ENCODE measurements around the gene C16orf78.

The C16orf78 gene

GRCh38 chr16:49378816-49379215 is 5.2 kb downstream of the C16orf78 start:
- no peak for DNase-seq (ENCODE audit: low spot score)
- no peak overlapping the region for H3K4me3 ChIP-seq (ENCODE audit: severe bottlenecking)

GRCh38 chr16:49382916-49383315 is 9.3 kb downstream of the C16orf78 start:
- Histone ChIP-seq H3K36me3 (ENCODE audit: low read depth) (no peaks in the 10 kb centered on the region), H3K27me3 (ENCODE audit: insufficient read depth, poor library complexity, severe bottlenecking) (no peaks in the 10 kb centered on the region), H3K4me3 (ENCODE audit: severe bottlenecking) (no peak overlapping the region), H3K4me1 (ENCODE audit: insufficient read depth, poor library complexity, severe bottlenecking) (no peaks in the 10 kb centered on the region), H3K27ac (ENCODE audit: poor library complexity, severe bottlenecking) (no peak overlapping the region), H3K9me3 (ENCODE audit: severe bottlenecking) (no peaks in the 10 kb centered on the region)
- DNase-seq (ENCODE audit: low spot score), result no peak
- no peak for ATAC-seq (ENCODE audit: low read depth)
- TF ChIP-seq CTCF (IDR thresholded peaks at IDR 0.05; ENCODE audit: poor library complexity, severe bottlenecking), result no peak

More at GRCh38 chr16:49378816-49379215, 5.2 kb downstream of the C16orf78 start:
- no peaks in the 10 kb centered on the region for H3K4me1 ChIP-seq (ENCODE audit: insufficient read depth, poor library complexity, severe bottlenecking)
- H3K9me3 ChIP-seq (ENCODE audit: severe bottlenecking), result no peaks in the 10 kb centered on the region
- H3K36me3 ChIP-seq (ENCODE audit: low read depth), result no peaks in the 10 kb centered on the region
- H3K27ac ChIP-seq (ENCODE audit: poor library complexity, severe bottlenecking), result no peak overlapping the region
- no peak for ATAC-seq (ENCODE audit: low read depth)
- H3K27me3 ChIP-seq (ENCODE audit: insufficient read depth, poor library complexity, severe bottlenecking), result no peaks in the 10 kb centered on the region
- no peak for TF ChIP-seq CTCF (IDR thresholded peaks at IDR 0.05; ENCODE audit: poor library complexity, severe bottlenecking)

GRCh38 chr16:49395021-49395420 is 21.4 kb downstream of the C16orf78 start:
- H3K36me3 ChIP-seq (ENCODE audit: low read depth), result no peaks in the 10 kb centered on the region
- TF ChIP-seq CTCF (IDR thresholded peaks at IDR 0.05; ENCODE audit: poor library complexity, severe bottlenecking), result no peak
- H3K27ac ChIP-seq (ENCODE audit: poor library complexity, severe bottlenecking), result no peak overlapping the region

GRCh38 chr16:49396206-49396720 is 22.7 kb downstream of the C16orf78 start:
- no peak for DNase-seq (ENCODE audit: low spot score)
- TF ChIP-seq CTCF (IDR thresholded peaks at IDR 0.05; ENCODE audit: poor library complexity, severe bottlenecking), result no peak

More at GRCh38 chr16:49395021-49395420, 21.4 kb downstream of the C16orf78 start:
- H3K4me3 ChIP-seq (ENCODE audit: severe bottlenecking), result no peak overlapping the region
- DNase-seq (ENCODE audit: low spot score), result no peak
- H3K9me3 ChIP-seq (ENCODE audit: severe bottlenecking), result no peaks in the 10 kb centered on the region
- no peak for ATAC-seq (ENCODE audit: low read depth)
- H3K27me3 ChIP-seq (ENCODE audit: insufficient read depth, poor library complexity, severe bottlenecking), result peaks cover 9% of the 10 kb centered on the region
- H3K4me1 ChIP-seq (ENCODE audit: insufficient read depth, poor library complexity, severe bottlenecking), result no peaks in the 10 kb centered on the region

GRCh38 chr16:49398761-49399160 is 25.2 kb downstream of the C16orf78 start:
- H3K4me1 ChIP-seq (ENCODE audit: insufficient read depth, poor library complexity, severe bottlenecking), result no peaks in the 10 kb centered on the region
- no peak overlapping the region for H3K27ac ChIP-seq (ENCODE audit: poor library complexity, severe bottlenecking)
- DNase-seq (ENCODE audit: low spot score), result no peak
- no peak for ATAC-seq (ENCODE audit: low read depth)
- H3K4me3 ChIP-seq (ENCODE audit: severe bottlenecking), result no peak overlapping the region
- no peak for TF ChIP-seq CTCF (IDR thresholded peaks at IDR 0.05; ENCODE audit: poor library complexity, severe bottlenecking)
- H3K27me3 ChIP-seq (ENCODE audit: insufficient read depth, poor library complexity, severe bottlenecking), result peaks cover 5% of the 10 kb centered on the region
- H3K9me3 ChIP-seq (ENCODE audit: severe bottlenecking), result no peaks in the 10 kb centered on the region
- H3K36me3 ChIP-seq (ENCODE audit: low read depth), result no peaks in the 10 kb centered on the region

More at GRCh38 chr16:49396206-49396720, 22.7 kb downstream of the C16orf78 start:
- Histone ChIP-seq H3K4me3 (ENCODE audit: severe bottlenecking) (no peak overlapping the region), H3K27ac (ENCODE audit: poor library complexity, severe bottlenecking) (no peak overlapping the region), H3K27me3 (ENCODE audit: insufficient read depth, poor library complexity, severe bottlenecking) (peaks cover 9% of the 10 kb centered on the region), H3K9me3 (ENCODE audit: severe bottlenecking) (no peaks in the 10 kb centered on the region), H3K36me3 (ENCODE audit: low read depth) (no peaks in the 10 kb centered on the region), H3K4me1 (ENCODE audit: insufficient read depth, poor library complexity, severe bottlenecking) (no peaks in the 10 kb centered on the region)
- no peak for ATAC-seq (ENCODE audit: low read depth)
